NCI-H2107 (cell line): ENCODE data around the gene SCAF11.

Source experiments
- DNase-seq: peaks from one replicate; lab custom pipeline; 2025; lab: John Stamatoyannopoulos, UW

Gene SCAF11

DNA sequence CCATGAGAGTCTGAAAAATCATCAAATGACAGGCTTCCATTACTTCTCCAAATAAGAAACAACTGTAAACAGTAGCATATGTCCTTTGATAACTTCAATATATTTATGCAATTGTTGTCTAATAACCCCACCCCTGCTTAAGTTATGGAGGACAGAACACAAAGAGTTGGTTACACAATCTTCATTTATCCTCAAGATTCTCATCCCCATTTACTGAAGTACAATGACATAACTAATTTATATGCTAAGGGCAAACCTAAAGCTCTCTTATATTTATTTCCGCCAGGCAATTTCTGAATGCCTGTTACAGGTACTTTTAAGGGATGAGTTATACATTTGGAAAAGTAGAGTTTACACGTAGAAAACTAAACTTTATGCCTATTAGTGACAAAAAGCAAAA lies 12.3 kb downstream of the SCAF11 start:
- DNase-seq, result no peak

DNA sequence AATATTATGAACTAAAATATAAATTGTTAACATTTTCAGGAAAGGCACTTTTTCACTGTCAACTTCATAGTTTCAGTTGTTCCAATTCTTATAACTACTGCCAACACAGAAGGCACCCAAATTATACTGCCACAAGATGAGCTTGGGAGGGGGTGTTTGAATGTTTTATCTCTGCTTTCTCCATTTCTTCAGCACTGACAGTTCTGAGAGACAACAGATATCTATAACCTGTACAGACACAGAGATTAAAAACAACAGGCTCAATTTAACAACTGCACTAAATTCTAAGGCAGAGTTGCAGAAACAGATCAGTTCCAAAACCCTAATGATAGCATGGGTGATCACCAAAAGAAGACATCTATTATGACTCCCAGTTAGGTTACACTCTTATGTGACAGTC lies 12.8 kb downstream of the SCAF11 start:
- DNase-seq, result no peak

GRCh38 chr12:45975506-45975905 lies 14.9 kb downstream of the SCAF11 start:
- no peak for DNase-seq

- DNase-seq, result no peak
Measured at GRCh38 chr12:45974883-45975282, 15.5 kb downstream of the SCAF11 start.

DNA sequence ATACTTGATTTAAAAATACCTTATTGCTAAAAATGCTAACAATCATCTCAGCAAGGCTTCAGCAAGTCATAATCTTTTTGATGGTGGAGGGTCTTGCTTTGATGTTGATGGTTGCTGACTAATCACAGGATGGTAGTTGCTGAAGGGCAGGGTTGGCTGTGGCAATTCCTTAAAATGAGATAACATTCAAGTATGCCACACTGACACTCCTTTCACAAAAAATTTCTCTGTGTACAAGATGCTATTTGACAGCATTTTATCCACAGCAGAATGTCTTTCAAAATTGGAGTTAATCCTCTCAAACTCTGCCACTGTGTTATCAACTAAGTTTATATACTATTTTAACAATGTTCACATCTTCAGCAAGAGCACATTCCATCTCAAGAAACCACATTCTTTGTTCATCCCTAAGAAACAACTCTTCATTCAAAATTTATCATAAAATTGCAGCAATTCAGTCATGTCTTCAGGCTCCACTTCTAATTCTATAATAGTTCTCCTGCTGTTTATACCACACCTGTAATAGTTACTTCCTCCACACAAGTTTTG lies 16.1 kb downstream of the SCAF11 start:
- DNase-seq, result no peak

DNA sequence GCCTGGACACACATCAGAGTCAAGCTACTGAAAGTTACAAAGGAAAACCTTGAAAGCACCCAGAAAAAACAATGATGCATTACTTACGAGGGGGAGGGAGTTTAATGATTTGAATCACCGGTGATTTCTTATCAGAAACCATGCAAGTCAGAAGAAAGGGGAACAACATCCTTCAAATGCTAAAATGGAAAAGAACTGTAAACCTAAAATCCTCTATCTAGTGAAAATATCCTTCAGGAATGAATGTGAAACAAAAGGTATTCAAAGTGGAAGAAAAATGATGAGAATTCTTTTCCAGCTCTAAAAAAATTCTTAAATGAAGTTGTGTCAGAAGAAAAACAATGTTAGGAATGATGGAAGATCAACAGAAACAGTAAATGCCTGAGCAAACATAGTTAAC lies 16.8 kb downstream of the SCAF11 start:
- DNase-seq, result no peak

- no peak for DNase-seq
Measured at GRCh38 chr12:45970391-45970790, 20.0 kb downstream of the SCAF11 start.

GRCh38 chr12:45969084-45969483 lies 21.3 kb downstream of the SCAF11 start:
- no peak for DNase-seq

DNA sequence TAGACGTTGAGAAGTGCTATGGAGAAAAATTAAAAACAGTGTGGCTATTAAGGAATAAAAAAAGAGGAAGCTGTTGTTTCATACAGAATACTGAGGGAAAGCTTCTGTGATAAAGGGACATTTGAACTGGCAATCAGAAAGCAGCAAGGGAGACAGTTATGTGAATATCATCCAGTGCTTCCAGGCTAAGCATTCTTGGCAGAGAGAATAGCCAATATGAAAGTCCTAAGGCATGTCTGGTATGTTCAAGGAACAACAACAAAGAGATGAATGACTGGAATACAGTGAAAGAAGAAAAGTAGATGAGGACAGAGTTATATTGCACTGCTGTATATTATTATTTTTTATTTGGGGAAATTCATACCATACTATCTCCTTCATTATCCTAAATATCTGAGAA lies 23.9 kb downstream of the SCAF11 start:
- no peak for DNase-seq

DNA sequence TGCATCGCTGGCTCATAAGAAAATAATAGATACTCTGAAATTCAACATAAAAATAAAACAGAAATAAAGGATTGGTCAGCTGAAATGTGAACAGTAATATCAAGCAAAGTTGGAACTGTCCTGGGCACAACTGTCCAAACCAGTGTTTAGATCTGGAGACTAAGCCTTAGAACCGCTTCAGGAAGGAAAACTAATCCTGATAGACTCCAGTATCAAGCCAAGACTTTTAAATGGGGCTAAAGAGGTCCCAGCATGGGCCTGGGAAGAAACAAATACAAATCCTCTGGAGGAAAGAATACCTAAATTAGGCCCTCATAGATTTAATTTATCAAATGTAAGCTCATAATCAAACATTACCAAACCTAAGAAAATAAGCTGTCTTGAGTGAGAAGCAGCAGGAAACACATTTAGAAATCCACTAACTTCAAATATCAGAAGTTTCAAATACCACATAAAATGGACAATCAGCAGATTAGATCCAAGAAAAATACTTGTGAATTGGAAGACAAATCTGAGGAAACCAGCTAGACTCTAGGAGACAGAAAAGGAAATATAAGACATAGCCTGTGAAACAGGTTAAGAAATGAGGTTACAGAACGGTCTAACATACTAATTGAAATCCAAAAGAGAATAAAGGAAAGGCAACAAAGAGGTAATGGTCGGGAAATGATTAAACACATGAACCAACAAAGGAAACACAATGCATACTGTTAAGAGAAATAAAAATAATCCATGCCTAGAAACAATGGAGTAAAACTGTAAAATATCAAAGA lies 27.6 kb downstream of the SCAF11 start:
- DNase-seq, result no peak

DNA sequence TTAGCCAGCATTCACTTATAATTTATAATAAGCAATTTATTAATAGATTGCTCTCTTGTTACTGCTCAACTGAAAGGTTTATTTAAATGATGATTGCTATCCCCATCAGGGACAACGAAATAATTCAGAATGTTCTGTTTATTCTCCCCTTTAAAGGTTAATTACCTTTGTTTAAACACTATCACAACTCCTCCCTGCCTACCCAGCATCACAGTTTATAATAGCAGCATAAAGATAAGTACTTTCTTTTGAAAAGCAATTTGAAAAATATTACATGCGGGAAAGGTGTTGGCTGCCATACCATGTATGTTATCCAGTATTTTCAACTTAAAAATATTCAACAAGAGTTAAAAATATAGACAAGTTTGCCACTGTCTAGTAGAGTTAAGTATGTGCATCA lies 30.6 kb downstream of the SCAF11 start:
- DNase-seq, result no peak

GRCh38 chr12:45959025-45959424 lies 31.3 kb downstream of the SCAF11 start:
- no peak for DNase-seq

- DNase-seq, result no peak
Measured at GRCh38 chr12:45948546-45948945, 41.8 kb downstream of the SCAF11 start.

GRCh38 chr12:45946435-45946834 lies 43.9 kb downstream of the SCAF11 start:
- no peak for DNase-seq

- DNase-seq, result no peak
Measured at GRCh38 chr12:45944771-45945170, 45.6 kb downstream of the SCAF11 start.

DNA sequence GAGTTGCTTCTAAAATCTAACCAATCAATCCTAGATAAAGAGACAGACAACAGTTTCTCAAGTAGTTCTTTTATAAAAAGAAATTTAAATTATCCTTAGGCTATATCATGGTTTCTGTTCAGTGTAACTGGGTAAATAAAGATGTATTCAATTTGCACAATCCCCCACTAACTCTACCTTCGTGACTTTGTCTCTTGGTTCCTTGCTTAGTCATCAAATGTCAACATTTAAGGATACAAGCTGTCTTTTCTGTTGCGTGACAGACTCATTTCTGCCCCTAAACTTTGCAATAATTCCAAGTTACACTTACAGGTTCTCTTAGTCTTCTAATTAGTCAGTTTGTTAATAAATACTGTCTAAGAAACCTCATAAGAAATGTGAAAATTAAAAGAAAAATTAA lies 50.6 kb downstream of the SCAF11 start:
- DNase-seq, result no peak

GRCh38 chr12:45938566-45938965 lies 51.8 kb downstream of the SCAF11 start:
- no peak for DNase-seq

- no peak for DNase-seq
Measured at GRCh38 chr12:45934956-45935355, 55.4 kb downstream of the SCAF11 start.

DNA sequence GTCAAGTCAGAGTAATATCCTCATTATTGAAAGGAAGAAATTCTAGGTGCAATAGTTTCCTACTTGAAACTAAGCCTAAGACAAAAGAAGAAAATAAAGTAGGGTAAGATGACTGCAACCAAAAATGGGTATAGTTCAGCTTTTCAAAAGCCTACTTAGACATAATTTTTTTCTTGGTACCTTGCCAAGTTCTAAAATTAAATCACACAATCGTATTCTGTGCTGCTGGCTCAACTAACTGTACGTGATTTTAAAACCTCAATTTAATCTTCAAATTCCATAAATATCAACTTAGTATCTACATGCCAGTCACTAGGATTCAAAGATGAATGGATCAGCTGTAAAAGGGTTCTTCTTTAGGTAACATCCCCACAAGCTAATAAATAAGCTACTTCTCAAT lies 56.9 kb downstream of the SCAF11 start:
- no peak for DNase-seq

GRCh38 chr12:45930369-45930768 lies 60.0 kb downstream of the SCAF11 start:
- no peak for DNase-seq

DNA sequence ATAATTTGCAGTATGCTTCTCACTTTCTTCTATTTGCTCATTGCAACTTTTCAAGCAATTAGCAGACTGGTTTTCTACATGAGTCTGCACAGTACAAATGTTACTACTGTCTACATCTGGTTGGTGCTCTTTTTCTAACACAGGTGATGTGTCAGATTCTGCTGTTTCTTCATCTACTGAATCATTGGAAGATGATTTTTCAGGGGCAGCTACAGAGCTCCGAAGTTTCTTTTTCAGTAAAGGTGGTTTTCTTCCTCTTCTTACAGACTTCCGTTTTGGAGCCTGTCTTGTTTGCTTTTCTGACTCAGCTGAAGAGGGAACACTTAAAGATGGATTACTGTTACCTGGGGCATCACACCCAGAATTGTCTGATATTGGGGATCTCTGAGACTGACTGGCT lies 62.1 kb downstream of the SCAF11 start:
- DNase-seq, result no peak

DNA sequence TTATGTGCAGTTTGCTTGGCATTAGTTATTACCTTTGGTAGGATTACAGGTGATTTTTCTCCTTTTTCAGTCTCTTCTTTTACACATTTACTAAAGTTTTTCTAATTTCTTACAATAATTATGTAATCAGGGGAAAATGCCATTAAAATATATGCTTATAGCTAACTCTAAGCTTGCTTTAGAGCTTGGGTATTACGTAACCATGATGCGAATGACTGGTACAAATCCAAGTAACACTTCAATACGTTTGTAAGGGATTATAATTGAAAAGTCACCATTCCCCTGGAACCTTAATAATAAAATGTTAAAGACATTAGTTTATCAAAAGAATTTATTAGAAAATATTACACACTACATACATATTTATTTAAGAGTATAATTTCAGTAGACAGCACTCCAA lies 71.6 kb downstream of the SCAF11 start:
- DNase-seq, result no peak

DNA sequence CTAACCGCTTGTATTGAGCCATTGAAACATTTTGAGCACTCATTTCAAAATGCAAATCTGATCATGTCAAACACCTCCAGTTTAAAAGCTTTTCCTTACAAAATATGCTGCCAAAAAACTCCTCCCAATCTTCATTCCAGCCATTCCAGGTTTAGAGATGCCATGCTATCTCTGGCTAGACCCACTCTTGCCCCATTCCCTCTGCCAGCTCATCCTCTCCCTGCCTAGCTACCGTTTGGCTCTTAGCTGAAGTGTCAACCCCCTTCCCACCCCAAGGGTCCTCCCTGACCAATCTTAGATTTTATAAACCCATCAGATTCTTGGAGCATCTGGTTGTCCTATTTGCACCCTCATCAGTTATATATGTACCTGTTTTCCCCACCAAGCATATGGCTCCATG lies 75.0 kb downstream of the SCAF11 start:
- no peak for DNase-seq

DNA sequence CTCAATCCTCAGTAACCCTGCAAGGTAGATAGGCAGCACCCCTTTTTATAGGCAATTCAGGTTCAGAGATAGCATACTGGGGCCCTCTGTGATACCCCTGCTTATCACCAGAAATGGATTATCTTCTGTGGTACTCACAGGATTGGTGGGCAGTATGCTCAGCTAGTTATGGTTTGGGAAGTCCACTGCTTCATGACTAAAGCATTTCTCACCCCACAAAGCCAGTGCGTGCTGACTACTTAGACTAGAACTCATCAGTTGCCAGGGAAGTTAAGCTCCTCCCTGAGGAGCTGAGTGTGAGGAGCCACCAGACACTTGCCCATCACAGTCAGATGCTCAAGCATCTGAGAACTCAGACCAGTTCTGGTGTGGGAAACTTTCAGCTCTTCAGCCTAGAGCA lies 76.3 kb downstream of the SCAF11 start:
- no peak for DNase-seq
